ENCODE measurements around the gene SLIRP.
"Not testable (repeated sequence)": the region's sequence is repeated elsewhere in the genome, so short reads cannot be mapped to it uniquely, and the experiment has no call there.

The SLIRP gene

GRCh38 chr14:77746064-77746702 is 38.3 kb downstream of the SLIRP start:
- DNase-seq: no peak

DNA sequence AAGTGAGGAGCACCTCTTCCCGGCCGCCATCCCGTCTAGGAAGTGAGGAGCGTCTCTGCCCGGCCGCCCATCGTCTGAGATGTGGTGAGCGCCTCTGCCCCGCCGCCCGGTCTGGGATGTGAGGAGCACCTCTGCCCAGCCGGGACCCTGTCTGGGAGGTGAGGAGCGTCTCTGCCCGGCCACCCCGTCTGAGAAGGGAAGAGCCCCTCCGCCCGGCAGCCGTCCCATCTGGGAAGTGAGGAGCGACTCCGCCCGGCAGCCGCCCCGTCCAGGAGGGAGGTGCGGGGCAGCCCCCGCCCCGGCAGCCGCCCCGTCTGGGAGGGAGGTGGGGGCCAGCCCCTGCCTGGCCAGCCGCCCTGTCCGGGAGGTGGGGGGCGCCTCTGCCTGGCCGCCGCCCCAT is 39.5 kb downstream of the SLIRP start:
- DNase-seq: not testable (repeated sequence)

GRCh38 chr14:77752266-77752665 is 44.4 kb downstream of the SLIRP start:
- no peak for DNase-seq

DNA sequence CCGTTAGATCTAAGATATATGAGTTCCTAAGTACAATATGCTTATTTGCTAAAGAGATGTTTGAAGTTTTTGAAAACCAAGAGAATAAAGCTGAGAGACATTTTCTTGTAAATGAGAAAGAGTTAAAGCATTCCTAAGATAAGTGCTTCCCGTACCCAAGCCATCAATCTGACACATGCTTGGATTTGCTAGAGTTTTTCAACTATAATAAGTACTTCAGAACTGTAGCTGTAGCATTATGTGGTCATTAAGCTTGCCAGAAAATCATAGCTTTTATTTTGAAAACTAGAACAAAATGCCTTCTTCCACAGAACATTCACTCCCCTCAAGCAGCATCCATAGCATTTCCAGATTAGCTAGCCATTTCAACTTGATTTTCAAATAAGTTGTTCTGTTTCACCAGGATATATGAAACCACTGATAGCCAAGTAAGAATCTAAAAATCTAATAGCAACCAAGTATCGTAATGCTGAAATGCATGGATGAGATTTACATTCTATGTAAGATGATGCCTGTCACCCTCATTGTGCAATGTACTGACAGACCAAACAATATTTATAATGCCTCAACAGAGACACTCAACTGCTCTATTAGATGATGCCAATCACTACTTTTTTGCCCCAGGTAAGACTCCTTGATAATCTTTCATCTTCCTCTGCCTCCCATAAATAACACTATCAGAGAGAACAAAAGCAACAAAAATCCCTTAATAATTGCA is 45.1 kb downstream of the SLIRP start:
- no peak for DNase-seq

DNA sequence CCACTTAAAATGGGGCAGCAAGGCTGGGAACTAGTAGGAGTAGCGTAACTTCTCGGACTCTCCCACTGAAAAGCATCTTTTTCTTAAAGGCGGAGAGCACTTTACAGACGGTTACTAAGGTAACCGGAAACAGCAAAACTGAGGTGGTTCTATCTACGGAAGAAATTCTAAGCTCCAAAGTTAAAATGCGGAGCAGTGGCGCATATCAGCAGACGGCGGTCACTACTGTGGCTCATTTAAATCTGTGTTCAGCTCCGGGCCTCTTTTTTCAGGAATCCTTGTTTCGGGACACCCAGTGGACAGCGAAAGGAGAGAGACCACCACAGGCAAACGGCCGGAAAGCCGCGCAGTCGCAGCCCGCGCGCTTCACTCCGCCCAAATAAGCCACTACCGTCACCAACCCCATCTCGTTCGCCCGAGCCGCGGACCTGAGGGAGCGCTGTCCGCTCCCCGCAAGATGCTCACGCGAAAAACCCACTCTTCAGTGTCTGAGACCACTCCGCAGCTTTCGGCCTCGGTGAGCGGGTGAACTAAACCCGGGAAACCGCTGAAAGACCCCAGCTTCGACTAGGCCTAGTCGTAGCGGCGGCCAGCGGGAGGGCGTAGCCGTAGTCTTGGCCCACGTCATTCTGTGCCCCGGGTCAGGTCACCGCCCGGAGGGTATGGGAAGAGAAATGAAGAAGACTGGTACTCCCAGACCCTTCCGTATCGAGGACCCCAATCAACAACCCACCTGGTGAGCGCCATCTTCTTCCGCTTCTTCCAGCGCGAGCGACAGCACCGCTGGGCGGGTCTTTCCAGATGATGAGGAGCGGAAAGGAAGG is 52.7 kb downstream of the SLIRP start, which contains the start of gene SNW1:
Gene SNW1 (minus strand): TSS at position 776 of the 824 bp plus-strand sequence. CDS start 29 bp downstream, at position 747.
- peak; percentile 94 for DNase-seq

DNA sequence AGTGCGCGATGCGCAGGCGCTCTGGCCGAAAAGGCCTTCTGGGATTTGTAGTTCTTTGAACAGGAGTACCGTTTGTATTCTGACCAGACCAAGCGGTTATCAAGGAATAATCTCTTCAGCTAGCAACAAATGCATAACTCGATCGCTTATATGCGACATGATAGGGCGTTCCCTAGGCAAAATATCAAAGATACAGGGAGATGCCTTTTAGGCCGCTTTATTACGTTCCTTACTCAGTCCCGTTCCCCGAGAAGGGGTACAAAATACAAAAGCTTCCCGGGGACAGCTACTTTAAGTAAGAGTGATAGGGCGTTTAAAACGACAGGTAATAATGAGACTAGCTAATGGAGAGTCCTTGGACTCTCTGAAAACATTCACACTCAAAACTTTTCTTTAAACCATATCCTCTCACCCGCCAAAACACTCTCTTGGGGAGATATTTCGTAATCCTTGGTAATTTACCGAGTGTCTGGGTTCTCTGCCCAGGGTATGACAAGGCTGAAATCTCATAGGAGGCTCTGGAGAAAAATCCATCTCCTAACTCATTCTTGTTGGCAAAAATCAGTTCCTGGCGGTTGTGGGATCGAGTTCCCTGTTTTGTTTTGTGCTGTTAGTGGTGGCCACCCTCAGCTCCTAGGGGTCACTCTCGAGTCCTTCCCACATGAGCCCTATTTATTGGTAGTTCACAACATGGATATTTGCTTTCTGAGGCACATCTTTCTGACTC is 53.5 kb downstream of the SLIRP start:
- DNase-seq: peak; percentile 36

DNA sequence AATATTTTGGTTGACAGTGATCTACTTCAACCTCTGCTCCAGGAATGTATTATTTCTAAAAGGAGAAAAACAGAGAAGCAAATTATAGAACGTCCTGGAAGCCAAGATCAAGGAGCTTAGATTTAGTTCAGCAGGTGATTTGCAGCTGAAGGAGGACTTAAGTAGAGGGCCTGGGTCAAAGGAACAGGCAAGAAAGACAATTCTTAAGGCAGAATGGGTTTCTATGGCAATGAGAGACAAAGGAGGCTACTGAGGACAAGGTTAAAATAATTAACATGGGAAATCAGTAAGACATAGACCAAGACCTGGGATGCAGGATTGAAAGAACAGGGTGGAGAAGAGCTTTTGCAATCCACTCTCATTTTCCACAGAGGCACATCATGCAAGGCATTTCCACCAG is 55.4 kb downstream of the SLIRP start:
- no peak for DNase-seq

GRCh38 chr14:77763978-77764377 is 56.1 kb downstream of the SLIRP start:
- DNase-seq: no peak

Measured in right hindlimb (tissue), 1 donor.